ENCODE measurements around the gene RERE. TPM values are rescaled to one million over a fixed set of nuclear protein-coding genes. Genes with fewer than 3 reads are reported as not detected.

The RERE gene
- total RNA-seq, 1 donor from 2014 or later = 124 TPM

- no peak overlapping the region for H3K4me3 ChIP-seq (ENCODE audit: insufficient read depth, low read depth, low read length)
- H3K79me2 ChIP-seq (ENCODE audit: insufficient read depth, low read length) = peaks cover 21% of the 10 kb centered on the region
- peaks cover 87% of the 10 kb centered on the region for H4K20me1 ChIP-seq (ENCODE audit: insufficient read depth, low read length)
- Mint-ChIP-seq H3K4me3 (ENCODE audit: unreplicated experiment) (no peak overlapping the region), H3K27ac (ENCODE audit: unreplicated experiment) (no peak overlapping the region), H3K36me3 (ENCODE audit: low read depth, unreplicated experiment) (peaks cover 2% of the 10 kb centered on the region), H3K9me3 (ENCODE audit: unreplicated experiment) (no peaks in the 10 kb centered on the region), H3K27me3 (ENCODE audit: low read depth, unreplicated experiment) (no peaks in the 10 kb centered on the region), H3K4me1 (ENCODE audit: low read depth, unreplicated experiment) (peaks cover 31% of the 10 kb centered on the region)
- no peaks in the 10 kb centered on the region for H3K9me3 ChIP-seq (ENCODE audit: insufficient read depth, low read depth, low read length)
- no peak overlapping the region for H3K27ac ChIP-seq (ENCODE audit: low read depth, low read length)
- DNase-seq (ENCODE audit: low read depth) (no peak), FAIRE-seq (no peak)
- no peak for TF ChIP-seq EZH2 (IDR thresholded peaks at IDR 0.05; ENCODE audit: insufficient read depth, low read length)
- TF ChIP-seq, protein P1, sequence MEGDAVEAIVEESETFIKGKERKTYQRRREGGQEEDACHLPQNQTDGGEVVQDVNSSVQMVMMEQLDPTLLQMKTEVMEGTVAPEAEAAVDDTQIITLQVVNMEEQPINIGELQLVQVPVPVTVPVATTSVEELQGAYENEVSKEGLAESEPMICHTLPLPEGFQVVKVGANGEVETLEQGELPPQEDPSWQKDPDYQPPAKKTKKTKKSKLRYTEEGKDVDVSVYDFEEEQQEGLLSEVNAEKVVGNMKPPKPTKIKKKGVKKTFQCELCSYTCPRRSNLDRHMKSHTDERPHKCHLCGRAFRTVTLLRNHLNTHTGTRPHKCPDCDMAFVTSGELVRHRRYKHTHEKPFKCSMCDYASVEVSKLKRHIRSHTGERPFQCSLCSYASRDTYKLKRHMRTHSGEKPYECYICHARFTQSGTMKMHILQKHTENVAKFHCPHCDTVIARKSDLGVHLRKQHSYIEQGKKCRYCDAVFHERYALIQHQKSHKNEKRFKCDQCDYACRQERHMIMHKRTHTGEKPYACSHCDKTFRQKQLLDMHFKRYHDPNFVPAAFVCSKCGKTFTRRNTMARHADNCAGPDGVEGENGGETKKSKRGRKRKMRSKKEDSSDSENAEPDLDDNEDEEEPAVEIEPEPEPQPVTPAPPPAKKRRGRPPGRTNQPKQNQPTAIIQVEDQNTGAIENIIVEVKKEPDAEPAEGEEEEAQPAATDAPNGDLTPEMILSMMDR (IDR thresholded peaks at IDR 0.05; ENCODE audit: insufficient read depth, low read depth, low read length) = no peak
- H3K36me3 ChIP-seq (ENCODE audit: insufficient read depth, low read length) = no peaks in the 10 kb centered on the region
- H3K27me3 ChIP-seq (ENCODE audit: insufficient read depth, low read length) = no peaks in the 10 kb centered on the region
- H3K9ac ChIP-seq (ENCODE audit: low read length) = no peak overlapping the region
- H2AFZ ChIP-seq (ENCODE audit: low read depth, low read length) = no peak overlapping the region
- peaks cover 10% of the 10 kb centered on the region for H3K4me1 ChIP-seq (ENCODE audit: insufficient read depth, low read length)
- H3K4me2 ChIP-seq (ENCODE audit: low read length) = no peak overlapping the region
Measured at GRCh38 chr1:8643542-8644536, 173.6 kb downstream of the RERE start.

DNA sequence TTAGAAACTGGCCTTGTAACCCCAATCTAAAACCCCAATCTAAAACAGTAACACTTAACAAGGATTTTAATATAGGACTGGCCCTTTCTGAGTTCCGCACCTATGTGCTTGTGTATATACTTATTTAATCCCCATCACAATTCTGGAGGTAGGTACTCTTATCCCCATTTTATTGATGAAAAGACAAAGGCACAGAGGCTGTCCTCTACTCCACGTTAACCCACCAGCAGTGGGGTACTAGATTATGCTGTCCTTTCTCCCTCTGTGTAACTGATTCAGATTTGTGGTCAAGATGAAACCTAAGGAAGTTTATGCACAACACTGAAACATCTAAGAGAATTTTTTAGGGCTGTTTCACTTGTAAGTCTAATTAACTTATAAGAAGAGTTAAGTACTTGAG lies 175.3 kb downstream of the RERE start:
- H3K27ac Mint-ChIP-seq (ENCODE audit: unreplicated experiment) = no peak overlapping the region
- H3K27me3 Mint-ChIP-seq (ENCODE audit: low read depth, unreplicated experiment) = no peaks in the 10 kb centered on the region
- FAIRE-seq (no peak), DNase-seq (ENCODE audit: low read depth) (no peak)
- H3K9ac ChIP-seq (ENCODE audit: low read length) = no peak overlapping the region
- peaks cover 2% of the 10 kb centered on the region for H3K36me3 Mint-ChIP-seq (ENCODE audit: low read depth, unreplicated experiment)
- H3K4me1 ChIP-seq (ENCODE audit: insufficient read depth, low read length) = peaks cover 3% of the 10 kb centered on the region
- H3K9me3 ChIP-seq (ENCODE audit: insufficient read depth, low read depth, low read length) = no peaks in the 10 kb centered on the region
- H3K4me1 Mint-ChIP-seq (ENCODE audit: low read depth, unreplicated experiment) = peaks cover 24% of the 10 kb centered on the region
- no peaks in the 10 kb centered on the region for H3K27me3 ChIP-seq (ENCODE audit: insufficient read depth, low read length)
- no peak overlapping the region for H2AFZ ChIP-seq (ENCODE audit: low read depth, low read length)
- peaks cover 14% of the 10 kb centered on the region for H3K79me2 ChIP-seq (ENCODE audit: insufficient read depth, low read length)
- no peak overlapping the region for H3K4me3 ChIP-seq (ENCODE audit: insufficient read depth, low read depth, low read length)
- H4K20me1 ChIP-seq (ENCODE audit: insufficient read depth, low read length) = peaks cover 79% of the 10 kb centered on the region
- no peaks in the 10 kb centered on the region for H3K36me3 ChIP-seq (ENCODE audit: insufficient read depth, low read length)
- no peak overlapping the region for H3K4me2 ChIP-seq (ENCODE audit: low read length)
- H3K9me3 Mint-ChIP-seq (ENCODE audit: unreplicated experiment) = no peaks in the 10 kb centered on the region
- TF ChIP-seq, protein P1 (IDR thresholded peaks at IDR 0.05; ENCODE audit: insufficient read depth, low read depth, low read length) = no peak
- no peak for TF ChIP-seq EZH2 (IDR thresholded peaks at IDR 0.05; ENCODE audit: insufficient read depth, low read length)
- no peak overlapping the region for H3K27ac ChIP-seq (ENCODE audit: low read depth, low read length)
- no peak overlapping the region for H3K4me3 Mint-ChIP-seq (ENCODE audit: unreplicated experiment)
